NB4 (cell line): ENCODE measurements around the gene LRMDA.

Experiments
- MYC ChIP-seq: IDR thresholded peaks from 2 replicates; pipeline ENCODE4 v1.6.1; 2011; ENCODE audit warnings: low read depth, low read length
- POLR2A ChIP-seq: IDR thresholded peaks from 2 replicates; pipeline ENCODE4 v1.6.1; 2011; ENCODE audit warnings: mild to moderate bottlenecking; ENCODE audit not compliant: insufficient read length; ENCODE audit errors: extremely low read depth
- TF ChIP-seq, protein P1 (sequence below): IDR thresholded peaks from one replicate; pipeline ENCODE4 v1.5.1; 2012; ENCODE audit warnings: low read depth, low read length

DNA sequence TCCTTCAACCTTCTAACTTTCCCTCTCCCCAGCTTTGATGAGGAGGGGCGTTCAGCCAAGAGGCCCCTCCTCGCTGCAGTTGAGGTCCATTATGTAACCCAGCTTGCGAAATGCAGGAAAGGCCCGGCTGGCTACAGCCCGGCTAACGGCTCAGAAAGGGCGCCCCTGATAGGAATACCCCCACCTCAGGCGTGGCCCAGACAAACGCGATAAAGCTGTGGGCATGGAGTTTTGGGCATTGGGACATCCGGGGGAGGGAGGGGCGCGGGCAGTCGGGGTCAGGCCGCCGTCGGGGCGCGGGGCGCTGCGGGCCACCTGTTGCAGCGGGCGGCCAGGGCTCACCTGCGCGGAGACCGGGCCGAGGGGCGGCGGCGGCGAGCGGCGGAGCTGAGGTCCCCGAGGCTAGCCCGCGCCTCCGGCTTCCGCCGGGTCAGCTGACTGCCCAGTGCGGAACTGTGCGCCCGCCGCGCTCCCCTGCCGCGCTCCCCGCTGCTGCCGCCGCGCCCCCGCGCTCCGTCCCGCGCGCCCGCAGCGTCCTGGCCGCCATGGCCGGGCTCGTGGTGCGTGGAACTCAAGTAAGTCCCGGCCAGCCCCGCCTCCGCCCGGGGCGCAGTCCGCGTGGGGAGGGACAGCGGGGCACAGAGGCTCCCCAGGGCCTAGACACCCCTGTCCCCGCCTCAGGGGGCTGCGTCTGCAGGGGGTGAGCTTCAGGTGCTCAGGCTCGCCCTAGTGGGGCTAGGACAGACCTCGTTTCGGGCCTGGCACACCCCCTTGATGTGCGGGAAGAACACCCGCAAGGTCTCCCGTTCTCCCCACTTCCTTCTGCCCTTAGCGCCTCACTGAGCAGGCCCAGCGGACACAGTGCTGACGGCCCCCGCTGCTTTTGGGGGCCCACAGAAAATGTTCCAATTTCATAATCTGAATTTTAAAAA, at the start of gene LRMDA:
- TF ChIP-seq, protein P1, sequence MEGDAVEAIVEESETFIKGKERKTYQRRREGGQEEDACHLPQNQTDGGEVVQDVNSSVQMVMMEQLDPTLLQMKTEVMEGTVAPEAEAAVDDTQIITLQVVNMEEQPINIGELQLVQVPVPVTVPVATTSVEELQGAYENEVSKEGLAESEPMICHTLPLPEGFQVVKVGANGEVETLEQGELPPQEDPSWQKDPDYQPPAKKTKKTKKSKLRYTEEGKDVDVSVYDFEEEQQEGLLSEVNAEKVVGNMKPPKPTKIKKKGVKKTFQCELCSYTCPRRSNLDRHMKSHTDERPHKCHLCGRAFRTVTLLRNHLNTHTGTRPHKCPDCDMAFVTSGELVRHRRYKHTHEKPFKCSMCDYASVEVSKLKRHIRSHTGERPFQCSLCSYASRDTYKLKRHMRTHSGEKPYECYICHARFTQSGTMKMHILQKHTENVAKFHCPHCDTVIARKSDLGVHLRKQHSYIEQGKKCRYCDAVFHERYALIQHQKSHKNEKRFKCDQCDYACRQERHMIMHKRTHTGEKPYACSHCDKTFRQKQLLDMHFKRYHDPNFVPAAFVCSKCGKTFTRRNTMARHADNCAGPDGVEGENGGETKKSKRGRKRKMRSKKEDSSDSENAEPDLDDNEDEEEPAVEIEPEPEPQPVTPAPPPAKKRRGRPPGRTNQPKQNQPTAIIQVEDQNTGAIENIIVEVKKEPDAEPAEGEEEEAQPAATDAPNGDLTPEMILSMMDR: no peak
- peak; percentile 76 for TF ChIP-seq POLR2A
- TF ChIP-seq MYC: peak; percentile 91
